Lower lobe of right lung (tissue), 2 donors: ENCODE measurements around the gene FAM114A2. TPM values are rescaled to one million over a fixed set of nuclear protein-coding genes. Genes with fewer than 3 reads are reported as not detected.

ENCODE experiments used
- ATAC-seq, 2 donors: fragments of 200-7000 bp; cut with Tn5 transposase; one replicate each; pipeline ENCODE4 v1.9.1; 2020 to 2022; ENCODE audit warnings: mild to moderate bottlenecking in 2 of 2, moderate library complexity in 2 of 2
- DNase-seq: peaks from one replicate; pipeline ENCODE4 v3.0.0-alpha.2; 2020
- H3K27ac ChIP-seq: fragments of 200-600 bp; one replicate; pipeline ENCODE4 v1.8.0; 2022
- H3K27me3 ChIP-seq: fragments of 200-600 bp; one replicate; pipeline ENCODE4 v1.8.0; 2022; ENCODE audit warnings: low read depth
- H3K36me3 ChIP-seq: fragments of 200-600 bp; one replicate; pipeline ENCODE4 v1.8.0; 2022; ENCODE audit warnings: mild to moderate bottlenecking
- H3K4me1 ChIP-seq: fragments of 200-600 bp; one replicate; pipeline ENCODE4 v1.8.0; 2022
- H3K4me3 ChIP-seq: fragments of 200-600 bp; one replicate; pipeline ENCODE4 v1.8.0; 2022; ENCODE audit warnings: mild to moderate bottlenecking
- H3K9me3 ChIP-seq: fragments of 200-600 bp; one replicate; pipeline ENCODE4 v1.8.0; 2022
- intact Hi-C: fragments of 100-400 bp; cut with DNase I; formaldehyde crosslinking; loops from one replicate; pipeline ENCODE4 v1.11.0; 2022
- total RNA-seq: library from RNA; stranded (reverse); fragmentation: NEBNext Ultra II Directional; extraction: Animal tissue kit (Norgen Biotek cat#: 25700); gene quantifications from one replicate; pipeline ENCODE4 v1.2.1, GENCODE V29; 2021
- TF ChIP-seq, protein P1 (sequence below): fragments of 200-600 bp; IDR thresholded peaks from one replicate; pipeline ENCODE4 v1.8.0; 2022; ENCODE audit warnings: antibody characterized with exemption, mild to moderate bottlenecking
- donor health status: DM: no; HTN: yes; CAD: no; lungs with severe emphysema.

The FAM114A2 gene
- total RNA-seq, 1 donor from 2014 or later = 39.6 TPM

DNA sequence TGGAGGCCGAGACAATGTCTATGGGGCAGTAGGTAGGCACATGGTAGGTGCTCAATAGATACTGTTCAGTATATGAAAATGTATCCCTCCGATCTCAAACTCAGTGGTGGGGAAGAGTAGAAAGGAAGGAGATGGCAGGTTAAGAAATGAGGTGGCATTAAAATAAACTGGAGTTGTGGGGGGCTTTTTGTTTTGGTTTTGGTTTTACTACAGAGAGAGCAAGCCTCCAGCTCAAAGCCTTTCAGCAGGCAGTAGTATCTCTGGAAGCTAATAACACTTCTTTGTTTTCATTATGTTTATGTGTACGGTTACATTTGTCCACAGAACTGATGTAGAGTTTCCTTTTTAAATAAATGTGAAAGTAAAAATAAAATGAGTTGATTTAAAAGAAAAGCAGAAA lies 8.6 kb upstream of the FAM114A2 start:
- Histone ChIP-seq H3K9me3 (no peaks in the 10 kb centered on the region), H3K4me1 (peaks cover 16% of the 10 kb centered on the region), H3K36me3 (peaks cover 25% of the 10 kb centered on the region), H3K27ac (no peak overlapping the region), H3K4me3 (no peak overlapping the region), H3K27me3 (no peaks in the 10 kb centered on the region)
- ATAC-seq (no peak), DNase-seq (no peak)
- TF ChIP-seq, protein P1, sequence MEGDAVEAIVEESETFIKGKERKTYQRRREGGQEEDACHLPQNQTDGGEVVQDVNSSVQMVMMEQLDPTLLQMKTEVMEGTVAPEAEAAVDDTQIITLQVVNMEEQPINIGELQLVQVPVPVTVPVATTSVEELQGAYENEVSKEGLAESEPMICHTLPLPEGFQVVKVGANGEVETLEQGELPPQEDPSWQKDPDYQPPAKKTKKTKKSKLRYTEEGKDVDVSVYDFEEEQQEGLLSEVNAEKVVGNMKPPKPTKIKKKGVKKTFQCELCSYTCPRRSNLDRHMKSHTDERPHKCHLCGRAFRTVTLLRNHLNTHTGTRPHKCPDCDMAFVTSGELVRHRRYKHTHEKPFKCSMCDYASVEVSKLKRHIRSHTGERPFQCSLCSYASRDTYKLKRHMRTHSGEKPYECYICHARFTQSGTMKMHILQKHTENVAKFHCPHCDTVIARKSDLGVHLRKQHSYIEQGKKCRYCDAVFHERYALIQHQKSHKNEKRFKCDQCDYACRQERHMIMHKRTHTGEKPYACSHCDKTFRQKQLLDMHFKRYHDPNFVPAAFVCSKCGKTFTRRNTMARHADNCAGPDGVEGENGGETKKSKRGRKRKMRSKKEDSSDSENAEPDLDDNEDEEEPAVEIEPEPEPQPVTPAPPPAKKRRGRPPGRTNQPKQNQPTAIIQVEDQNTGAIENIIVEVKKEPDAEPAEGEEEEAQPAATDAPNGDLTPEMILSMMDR = no peak
- intact Hi-C loops = no loop called here

DNA sequence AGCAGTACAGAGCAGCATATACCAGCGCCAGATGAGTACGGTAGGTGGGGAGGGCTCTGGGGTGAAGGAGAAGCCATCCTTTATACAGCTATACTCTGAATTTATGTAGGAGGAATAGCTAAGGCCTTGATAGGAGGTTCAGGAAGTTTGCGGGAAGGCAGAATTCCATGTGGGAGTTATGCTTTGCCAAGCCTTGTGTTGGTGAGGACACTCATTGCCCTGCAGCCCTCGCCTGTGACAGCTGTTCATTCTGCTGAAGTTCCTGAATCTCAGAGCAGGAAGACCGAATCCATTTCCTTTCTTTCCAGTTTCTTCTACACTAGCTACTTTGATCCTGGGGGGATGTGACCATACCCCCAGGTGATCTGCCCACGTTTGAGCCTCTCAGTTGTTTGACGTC lies 7.8 kb upstream of the FAM114A2 start:
- Histone ChIP-seq H3K27me3 (no peaks in the 10 kb centered on the region), H3K4me3 (no peak overlapping the region), H3K27ac (no peak overlapping the region), H3K4me1 (peaks cover 24% of the 10 kb centered on the region), H3K9me3 (no peaks in the 10 kb centered on the region), H3K36me3 (peaks cover 24% of the 10 kb centered on the region)
- no peak for DNase-seq
- TF ChIP-seq, protein P1 = no peak
- intact Hi-C loops = no loop called here
- ATAC-seq = no peak

DNA sequence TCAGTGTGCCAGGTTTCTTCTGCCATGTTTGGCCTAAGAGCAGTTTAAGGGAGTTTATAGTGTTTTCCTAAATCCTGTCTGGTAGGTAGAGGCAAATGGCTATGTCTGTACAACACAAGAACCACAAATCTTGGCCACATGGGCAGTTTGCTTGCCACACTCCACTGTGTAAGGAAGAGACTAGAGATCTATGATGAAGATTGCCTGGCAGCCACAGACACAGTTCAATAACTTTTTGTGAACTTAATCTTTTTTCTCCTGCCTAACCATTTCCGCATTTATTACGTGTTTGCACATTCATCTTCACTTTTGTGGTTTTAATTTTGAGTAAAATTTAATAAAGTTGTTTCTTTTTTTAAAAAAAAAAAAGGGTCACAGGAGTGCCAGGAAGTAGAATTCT lies 5.9 kb upstream of the FAM114A2 start:
- H3K9me3 ChIP-seq = no peaks in the 10 kb centered on the region
- TF ChIP-seq, protein P1 = no peak
- peaks cover 39% of the 10 kb centered on the region for H3K4me1 ChIP-seq
- no peak for DNase-seq
- H3K27me3 ChIP-seq = no peaks in the 10 kb centered on the region
- intact Hi-C loops = no loop called here
- peaks cover 7% of the 10 kb centered on the region for H3K36me3 ChIP-seq
- H3K4me3 ChIP-seq = no peak overlapping the region
- no peak overlapping the region for H3K27ac ChIP-seq
- no peak for ATAC-seq

DNA sequence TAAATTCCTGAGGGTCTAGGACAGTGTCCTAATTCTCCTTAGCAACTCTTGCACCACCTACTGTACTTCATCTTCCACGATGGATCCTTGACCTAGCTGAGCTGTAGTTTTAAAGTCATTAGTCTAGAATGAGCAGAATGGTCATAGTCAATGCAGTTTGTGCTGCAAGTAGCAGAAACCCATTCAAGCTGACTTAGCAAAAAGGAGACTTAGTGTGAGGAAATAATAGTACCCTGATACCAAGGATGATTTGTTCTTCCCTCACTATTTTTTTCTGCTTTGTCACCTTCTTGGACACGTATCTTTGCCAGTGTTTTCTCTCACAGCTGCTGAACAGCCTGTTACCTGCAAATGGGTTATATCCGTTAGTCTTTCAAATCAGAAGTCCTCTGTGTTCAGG lies 5.4 kb upstream of the FAM114A2 start:
- TF ChIP-seq, protein P1 = no peak
- H3K4me1 ChIP-seq = peaks cover 43% of the 10 kb centered on the region
- H3K27me3 ChIP-seq = no peaks in the 10 kb centered on the region

DNA sequence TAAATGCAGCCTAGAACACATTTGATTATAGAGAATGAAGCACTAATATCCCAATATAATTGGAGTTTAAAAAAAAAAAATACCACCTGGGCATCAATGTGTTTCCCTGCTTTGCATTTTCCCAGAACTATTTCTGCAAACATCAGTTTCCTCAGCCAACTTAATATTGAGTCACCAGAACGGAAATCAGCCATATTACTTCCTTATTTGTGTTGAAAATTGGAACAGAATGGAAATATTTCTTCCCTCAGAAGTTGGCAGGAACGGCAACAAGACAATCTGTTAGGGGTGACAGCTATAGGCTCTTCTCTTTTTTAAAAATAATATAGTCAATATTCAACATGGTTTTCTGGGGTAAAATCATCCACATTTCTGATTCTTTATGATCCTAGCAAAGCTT lies 4.1 kb upstream of the FAM114A2 start:
- DNase-seq (no peak), ATAC-seq (no peak)
- Histone ChIP-seq H3K27me3 (no peaks in the 10 kb centered on the region), H3K36me3 (peaks cover 7% of the 10 kb centered on the region), H3K4me3 (no peak overlapping the region), H3K4me1 (peaks cover 47% of the 10 kb centered on the region), H3K27ac (no peak overlapping the region), H3K9me3 (no peaks in the 10 kb centered on the region)
- intact Hi-C loops = no loop called here
- TF ChIP-seq, protein P1 = no peak

More for the DNA sequence above, 5.4 kb upstream of the FAM114A2 start:
- Histone ChIP-seq H3K36me3 (peaks cover 7% of the 10 kb centered on the region), H3K9me3 (no peaks in the 10 kb centered on the region), H3K4me3 (no peak overlapping the region), H3K27ac (no peak overlapping the region)
- DNase-seq = no peak
- no peak for ATAC-seq
- intact Hi-C loops = no loop called here

DNA sequence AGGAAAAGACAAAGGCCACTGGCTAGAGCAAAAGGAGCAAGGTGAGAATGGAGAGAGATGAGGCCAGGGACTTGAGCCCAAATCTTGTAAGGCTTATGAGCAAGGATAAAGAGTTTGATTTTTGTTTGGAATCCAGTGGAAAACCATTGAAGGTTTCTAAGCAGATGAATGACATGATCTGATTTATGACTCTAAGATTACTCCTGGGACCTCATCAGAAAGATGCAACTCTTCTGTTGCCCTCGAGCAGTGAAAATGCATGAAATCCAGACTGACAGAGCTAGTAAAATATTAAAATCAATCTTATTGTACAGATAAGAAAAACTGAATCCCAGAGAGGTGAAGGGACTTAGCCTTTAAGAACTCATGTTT lies 734 bp upstream of the FAM114A2 start:
- intact Hi-C loops = no loop called here
- peak overlapping the region; percentile 89 for H3K27ac ChIP-seq
- no peak for ATAC-seq

More for the DNA sequence above, 734 bp upstream of the FAM114A2 start:
- TF ChIP-seq, protein P1 = no peak
- no peak for DNase-seq
- H3K27me3 ChIP-seq = no peaks in the 10 kb centered on the region
- peak overlapping the region; percentile 81 for H3K4me3 ChIP-seq
- H3K36me3 ChIP-seq = no peaks in the 10 kb centered on the region
- peaks cover 57% of the 10 kb centered on the region for H3K4me1 ChIP-seq
- H3K9me3 ChIP-seq = no peaks in the 10 kb centered on the region
